Hepatocyte (in vitro differentiated cells): ENCODE measurements around the gene RUSF1.

ENCODE experiments used
- CTCF ChIP-seq: fragments of 200-600 bp; sonication (generic); IDR thresholded peaks from 2 replicates; pipeline ENCODE4 v1.5.1; 2016; ENCODE audit warnings: antibody characterized with exemption, mild to moderate bottlenecking; ENCODE audit not compliant: poor library complexity
- EZH2 ChIP-seq: fragments of 200-600 bp; sonication (generic); IDR thresholded peaks from 2 replicates; pipeline ENCODE4 v1.6.1; 2016; ENCODE audit warnings: antibody characterized with exemption, mild to moderate bottlenecking, borderline replicate concordance
- EZH2phosphoT487 ChIP-seq: fragments of 200-600 bp; sonication (generic); IDR thresholded peaks from one replicate; pipeline ENCODE4 v1.6.1; 2018; ENCODE audit warnings: antibody characterized with exemption, mild to moderate bottlenecking, low read depth, moderate library complexity; ENCODE audit not compliant: unreplicated experiment, severe bottlenecking

- no peak for TF ChIP-seq CTCF
- TF ChIP-seq EZH2phosphoT487 = no peak
- no peak for TF ChIP-seq EZH2
These were observed 24.7 kb upstream of the RUSF1 start for GRCh38 chr16:31532896-31533295.
